ENCODE results near the gene TBC1D9.

TBC1D9 gene

GRCh38 chr4:140681201-140681600, 75.0 kb downstream of the TBC1D9 start:
- no peaks in the 10 kb centered on the region for H3K36me3 ChIP-seq (ENCODE audit: low read length)
- H2AFZ ChIP-seq (ENCODE audit: low read depth, low read length, severe bottlenecking) = no peak overlapping the region
- H3K9me2 ChIP-seq (replicated peaks; ENCODE audit: insufficient read depth, low read length) = no peaks in the 10 kb centered on the region
- no peak overlapping the region for H3K4me2 ChIP-seq (ENCODE audit: low read depth, low read length, poor library complexity, severe bottlenecking)
- H4K20me1 ChIP-seq (ENCODE audit: low read depth, low read length) = no peaks in the 10 kb centered on the region
- no peak overlapping the region for H3K27ac ChIP-seq (ENCODE audit: low read depth, low read length)
- no peak overlapping the region for H3K9ac ChIP-seq (ENCODE audit: low read length)
- no peaks in the 10 kb centered on the region for H3K27me3 ChIP-seq (ENCODE audit: low read length)
- H3K79me2 ChIP-seq (ENCODE audit: insufficient read depth, low read length) = no peaks in the 10 kb centered on the region
- no peaks in the 10 kb centered on the region for H3F3A ChIP-seq (ENCODE audit: insufficient read depth)
- no peaks in the 10 kb centered on the region for H3K9me3 ChIP-seq (ENCODE audit: insufficient read depth, low read length)
- H3K4me3 ChIP-seq (ENCODE audit: insufficient read depth, low read length, poor library complexity, severe bottlenecking) = no peak overlapping the region
- TF ChIP-seq EZH2phosphoT487 (conservative IDR thresholded peaks at IDR 0.05; ENCODE audit: low read length) (no peak), CTCF (IDR thresholded peaks at IDR 0.05; ENCODE audit: insufficient read depth, low read length, poor library complexity, severe bottlenecking) (no peak)

DNA sequence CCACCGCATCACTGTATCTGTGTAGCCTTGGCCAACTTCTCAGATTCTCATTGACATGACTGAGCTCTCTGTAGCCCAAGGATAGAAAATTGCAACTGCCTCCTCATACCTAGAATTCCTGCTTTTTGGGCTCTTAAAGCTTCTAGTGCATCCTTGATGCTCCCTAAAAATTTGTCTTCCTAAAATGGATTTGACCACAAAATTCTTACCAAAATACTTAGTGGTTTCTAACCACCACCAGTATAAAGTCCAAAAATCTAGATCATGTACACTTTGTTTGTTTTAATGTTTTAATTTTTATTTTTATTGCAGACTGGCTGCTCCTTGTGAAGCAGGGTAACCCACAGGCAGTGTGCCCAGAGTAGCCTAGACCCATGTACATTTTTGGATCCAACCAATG, 75.5 kb downstream of the TBC1D9 start:
- Histone ChIP-seq H3K27ac (ENCODE audit: low read depth, low read length) (no peak overlapping the region), H4K20me1 (ENCODE audit: low read depth, low read length) (no peaks in the 10 kb centered on the region), H3K27me3 (ENCODE audit: low read length) (no peaks in the 10 kb centered on the region), H2AFZ (ENCODE audit: low read depth, low read length, severe bottlenecking) (no peak overlapping the region), H3K9me3 (ENCODE audit: insufficient read depth, low read length) (no peaks in the 10 kb centered on the region), H3K4me2 (ENCODE audit: low read depth, low read length, poor library complexity, severe bottlenecking) (no peak overlapping the region), H3K4me3 (ENCODE audit: insufficient read depth, low read length, poor library complexity, severe bottlenecking) (no peak overlapping the region), H3K9ac (ENCODE audit: low read length) (no peak overlapping the region), H3K36me3 (ENCODE audit: low read length) (no peaks in the 10 kb centered on the region), H3F3A (ENCODE audit: insufficient read depth) (no peaks in the 10 kb centered on the region), H3K9me2 (replicated peaks; ENCODE audit: insufficient read depth, low read length) (no peaks in the 10 kb centered on the region), H3K79me2 (ENCODE audit: insufficient read depth, low read length) (no peaks in the 10 kb centered on the region)
- TF ChIP-seq EZH2phosphoT487 (conservative IDR thresholded peaks at IDR 0.05; ENCODE audit: low read length) = no peak
- TF ChIP-seq CTCF (IDR thresholded peaks at IDR 0.05; ENCODE audit: insufficient read depth, low read length, poor library complexity, severe bottlenecking) = no peak

GRCh38 chr4:140679576-140679975, 76.6 kb downstream of the TBC1D9 start:
- no peaks in the 10 kb centered on the region for H3K9me2 ChIP-seq (replicated peaks; ENCODE audit: insufficient read depth, low read length)
- H3K27ac ChIP-seq (ENCODE audit: low read depth, low read length) = no peak overlapping the region
- H3K9me3 ChIP-seq (ENCODE audit: insufficient read depth, low read length) = no peaks in the 10 kb centered on the region
- H2AFZ ChIP-seq (ENCODE audit: low read depth, low read length, severe bottlenecking) = no peak overlapping the region
- no peaks in the 10 kb centered on the region for H3K36me3 ChIP-seq (ENCODE audit: low read length)
- no peaks in the 10 kb centered on the region for H3K27me3 ChIP-seq (ENCODE audit: low read length)
- no peak for TF ChIP-seq EZH2phosphoT487 (conservative IDR thresholded peaks at IDR 0.05; ENCODE audit: low read length)
- TF ChIP-seq CTCF (IDR thresholded peaks at IDR 0.05; ENCODE audit: insufficient read depth, low read length, poor library complexity, severe bottlenecking) = no peak
- H3K79me2 ChIP-seq (ENCODE audit: insufficient read depth, low read length) = no peaks in the 10 kb centered on the region
- H3K4me2 ChIP-seq (ENCODE audit: low read depth, low read length, poor library complexity, severe bottlenecking) = no peak overlapping the region
- no peak overlapping the region for H3K4me3 ChIP-seq (ENCODE audit: insufficient read depth, low read length, poor library complexity, severe bottlenecking)
- H3K9ac ChIP-seq (ENCODE audit: low read length) = no peak overlapping the region
- H3F3A ChIP-seq (ENCODE audit: insufficient read depth) = no peaks in the 10 kb centered on the region
- H4K20me1 ChIP-seq (ENCODE audit: low read depth, low read length) = no peaks in the 10 kb centered on the region

Data from SU-DHL-6 (cell line).